Measurements from ENCODE around the gene ASCL4.

The ASCL4 gene

GRCh38 chr12:107791465-107792089, 17.1 kb downstream of the ASCL4 start:
- TF ChIP-seq CTCF (IDR thresholded peaks at IDR 0.05), result no peak
- no peak for DNase-seq (ENCODE audit: low spot score)
- H3K27ac ChIP-seq, result no peak overlapping the region
- no peak overlapping the region for H3K4me3 ChIP-seq

GRCh38 chr12:107794451-107794850, 19.9 kb downstream of the ASCL4 start:
- Histone ChIP-seq H3K4me3 (no peak overlapping the region), H3K27ac (no peak overlapping the region)
- TF ChIP-seq CTCF (IDR thresholded peaks at IDR 0.05), result no peak
- DNase-seq (ENCODE audit: low spot score), result no peak

- peak; percentile 12 for DNase-seq (ENCODE audit: low spot score)
- TF ChIP-seq CTCF (IDR thresholded peaks at IDR 0.05), result no peak
- no peak overlapping the region for H3K4me3 ChIP-seq
- no peak overlapping the region for H3K27ac ChIP-seq
These were observed 24.1 kb downstream of the ASCL4 start for GRCh38 chr12:107798580-107798979.

- no peak for DNase-seq (ENCODE audit: low spot score)
- Histone ChIP-seq H3K27ac (no peak overlapping the region), H3K4me3 (no peak overlapping the region)
- no peak for TF ChIP-seq CTCF (IDR thresholded peaks at IDR 0.05)
These were observed 26.6 kb downstream of the ASCL4 start for GRCh38 chr12:107801150-107801549.

- TF ChIP-seq CTCF (IDR thresholded peaks at IDR 0.05), result no peak
- Histone ChIP-seq H3K27ac (no peak overlapping the region), H3K4me3 (no peak overlapping the region)
- no peak for DNase-seq (ENCODE audit: low spot score)
These were observed 28.6 kb downstream of the ASCL4 start for GRCh38 chr12:107803092-107803491.

GRCh38 chr12:107805488-107806180, 31.1 kb downstream of the ASCL4 start:
- H3K4me3 ChIP-seq, result no peak overlapping the region
- H3K27ac ChIP-seq, result no peak overlapping the region
- DNase-seq (ENCODE audit: low spot score), result peak; percentile 66
- no peak for TF ChIP-seq CTCF (IDR thresholded peaks at IDR 0.05)
